HG03457 (cell line): Measurements from ENCODE around the gene GRK5.
"Not testable (repeated sequence)": the region's sequence is repeated elsewhere in the genome, so short reads cannot be mapped to it uniquely, and the experiment has no call there.

Experiments used
- ATAC-seq: cut with Tn5 transposase; IDR thresholded peaks from one replicate; pipeline ENCODE4 v1.9.1; 2021; ENCODE audit warnings: moderate number of reproducible peaks; ENCODE audit not compliant: unreplicated experiment

The GRK5 gene

DNA sequence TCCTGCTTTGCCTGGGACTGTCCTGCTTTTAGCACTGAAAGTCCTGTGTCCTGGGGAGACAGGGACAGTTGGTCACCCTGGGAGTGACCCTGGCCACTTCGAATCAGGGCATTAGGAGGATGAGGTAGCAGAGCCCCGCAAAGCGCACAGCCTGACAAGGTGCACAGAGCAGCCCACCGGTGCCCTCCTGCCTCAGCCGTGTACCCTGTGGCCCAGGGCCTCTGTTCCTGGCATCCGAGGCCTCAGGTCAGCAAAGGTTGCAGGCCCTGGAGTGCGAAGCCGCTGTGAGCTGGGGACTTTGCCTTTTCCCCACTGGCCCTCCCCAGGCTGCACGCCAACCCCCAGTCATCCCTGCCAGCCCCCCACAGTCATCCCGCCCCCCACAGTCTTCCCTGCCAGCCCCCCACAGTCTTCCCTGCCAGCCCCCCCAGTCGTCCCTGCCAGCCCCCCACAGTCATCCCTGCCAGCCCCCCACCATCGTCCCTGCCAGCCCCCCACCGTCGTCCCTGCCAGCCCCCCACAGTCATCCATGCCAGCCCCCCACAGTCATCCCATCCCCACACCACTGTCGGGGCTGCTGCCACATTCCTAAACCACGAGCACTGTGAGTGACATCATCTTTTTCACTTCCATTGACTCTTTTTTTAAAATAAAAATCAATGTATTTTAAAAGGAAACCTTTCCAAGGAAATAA, 243.4 kb downstream of the GRK5 start:
- no peak for ATAC-seq

DNA sequence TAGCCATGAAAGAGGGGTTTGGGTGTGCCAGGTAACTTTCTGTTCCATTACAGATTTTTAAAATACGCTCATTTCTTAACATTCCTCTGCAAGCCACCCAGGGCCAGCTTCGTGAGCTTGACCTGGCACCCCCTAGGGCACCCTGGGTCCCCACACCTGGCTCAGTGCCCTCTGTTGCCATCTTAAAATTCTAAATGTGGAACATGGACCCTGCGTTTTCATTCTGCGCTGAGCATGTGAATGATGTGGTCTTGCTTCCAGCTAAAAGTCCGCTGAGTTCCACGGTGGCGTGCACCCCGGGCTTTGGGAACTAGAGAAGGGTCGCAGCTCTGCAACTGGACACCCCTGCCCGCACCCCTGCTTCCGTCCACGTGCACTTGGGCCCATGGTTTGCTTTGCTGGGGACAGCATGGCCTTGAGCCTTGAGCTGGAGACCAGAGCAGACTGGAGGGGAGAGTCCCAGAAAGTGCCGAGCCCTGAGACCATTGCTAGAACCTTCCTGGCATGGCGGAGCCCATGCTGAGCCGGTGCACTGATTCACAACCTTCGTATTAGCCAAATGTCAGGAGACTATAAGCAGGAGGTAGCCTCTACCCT, 244.0 kb downstream of the GRK5 start:
- no peak for ATAC-seq

DNA sequence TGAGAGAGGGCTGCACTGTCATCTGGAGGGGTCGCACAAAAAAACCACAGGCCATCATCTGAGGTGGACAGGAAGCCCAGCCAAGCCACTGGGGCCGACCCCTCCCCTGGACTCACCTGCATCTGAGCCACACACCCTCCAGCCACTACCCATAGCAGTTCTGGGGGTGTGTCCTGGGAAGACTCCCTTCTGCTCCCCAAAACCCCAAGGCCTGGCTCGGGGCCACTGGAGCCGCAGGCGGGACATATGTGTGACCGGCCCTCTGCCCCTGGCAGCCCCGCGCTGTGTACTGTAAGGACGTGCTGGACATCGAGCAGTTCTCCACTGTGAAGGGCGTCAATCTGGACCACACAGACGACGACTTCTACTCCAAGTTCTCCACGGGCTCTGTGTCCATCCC, 245.0 kb downstream of the GRK5 start:
- ATAC-seq = no peak

DNA sequence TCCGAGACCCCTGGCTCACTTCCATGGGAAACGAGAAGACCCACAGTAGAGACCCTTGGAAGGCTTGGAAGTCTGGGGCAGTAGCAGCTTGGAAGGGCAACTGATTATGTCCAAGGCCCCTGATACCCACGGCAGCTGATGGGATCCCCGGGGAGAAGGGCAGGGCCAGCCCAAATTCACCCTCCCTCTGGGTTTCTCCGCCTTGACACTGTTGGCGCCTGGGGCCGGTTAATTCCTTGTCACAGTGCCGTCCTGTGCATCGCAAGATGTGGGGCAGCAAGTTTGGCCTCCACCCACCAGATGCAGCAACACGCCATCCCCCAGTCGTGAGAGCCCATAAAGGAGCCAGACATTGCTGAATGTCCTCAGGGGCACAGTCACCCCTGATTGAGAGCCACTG, 245.9 kb downstream of the GRK5 start:
- ATAC-seq = no peak

DNA sequence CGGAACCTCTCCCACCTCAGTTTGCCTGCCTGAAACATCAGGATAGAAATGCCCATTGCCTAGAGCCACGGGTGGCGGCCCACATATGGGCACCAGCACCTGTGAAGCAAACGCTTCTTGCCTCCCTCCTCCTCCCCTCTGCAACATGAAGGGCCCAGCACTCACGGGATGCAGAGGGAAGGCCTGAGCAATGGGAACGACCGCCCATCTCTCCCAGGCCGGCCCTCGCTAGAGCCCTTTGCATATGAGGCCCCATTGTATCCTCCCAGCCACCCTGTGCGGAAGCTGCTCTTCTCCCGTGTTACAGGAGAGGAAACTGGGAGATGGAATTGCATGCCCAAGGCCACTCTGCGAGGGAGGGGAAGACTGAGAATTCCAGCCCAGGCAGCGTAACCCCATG, 246.9 kb downstream of the GRK5 start:
- ATAC-seq = no peak

DNA sequence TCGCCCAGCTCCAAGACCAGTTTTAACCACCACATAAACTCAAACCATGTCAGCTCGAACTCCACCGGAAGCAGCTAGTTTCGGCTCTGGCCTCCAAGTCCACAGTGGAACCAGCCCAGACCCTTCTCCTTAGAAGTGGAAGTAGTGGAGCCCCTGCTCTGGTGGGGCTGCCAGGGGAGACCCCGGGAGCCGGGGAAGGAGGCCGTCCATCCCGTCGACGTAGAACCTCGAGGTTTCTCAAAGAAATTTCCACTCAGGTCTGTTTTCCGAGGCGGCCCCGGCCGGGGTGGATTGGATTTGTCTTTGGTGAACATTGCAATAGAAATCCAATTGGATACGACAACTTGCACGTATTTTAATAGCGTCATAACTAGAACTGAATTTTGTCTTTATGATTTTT, 247.6 kb downstream of the GRK5 start:
- no peak for ATAC-seq

DNA sequence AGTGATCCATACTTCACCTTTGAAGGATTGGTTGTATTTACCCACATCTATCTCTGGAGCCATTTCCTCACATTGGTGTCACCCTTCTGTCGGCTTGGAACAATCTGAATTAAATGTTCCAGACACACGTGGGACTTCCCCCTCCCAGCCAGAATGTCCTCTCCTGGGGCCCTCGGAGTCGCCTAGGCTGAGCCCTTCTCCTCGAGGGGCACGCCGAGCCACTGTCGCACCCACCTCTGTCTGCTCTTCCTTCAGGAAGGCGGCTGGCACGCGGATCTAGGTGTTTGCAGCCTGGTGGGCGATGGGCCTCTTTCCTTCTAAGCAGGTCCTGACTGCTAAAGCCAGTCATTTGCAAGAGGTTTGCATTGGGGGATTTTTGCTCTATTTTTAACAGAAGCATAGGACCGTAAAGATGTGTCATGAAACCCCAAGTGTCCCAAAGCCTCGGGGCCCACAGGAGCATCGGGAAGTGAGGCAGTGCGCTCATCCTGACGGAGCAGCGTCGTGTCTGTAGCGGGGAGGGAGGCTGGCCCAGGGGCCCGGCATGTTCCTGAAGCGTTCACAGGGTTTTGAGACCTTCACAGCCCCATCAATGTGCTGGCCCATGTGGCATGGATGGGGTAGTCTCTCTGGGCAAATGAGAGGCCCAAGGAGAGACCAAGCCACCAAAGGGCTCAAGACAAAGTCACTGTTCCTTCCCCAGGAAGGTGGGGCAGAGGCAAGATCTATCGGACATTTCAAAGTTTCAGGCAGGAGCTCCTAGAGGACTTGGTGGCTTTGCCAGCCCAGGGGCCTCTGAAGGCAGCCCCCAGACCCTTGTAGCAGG, 248.5 kb downstream of the GRK5 start:
- ATAC-seq = no peak

DNA sequence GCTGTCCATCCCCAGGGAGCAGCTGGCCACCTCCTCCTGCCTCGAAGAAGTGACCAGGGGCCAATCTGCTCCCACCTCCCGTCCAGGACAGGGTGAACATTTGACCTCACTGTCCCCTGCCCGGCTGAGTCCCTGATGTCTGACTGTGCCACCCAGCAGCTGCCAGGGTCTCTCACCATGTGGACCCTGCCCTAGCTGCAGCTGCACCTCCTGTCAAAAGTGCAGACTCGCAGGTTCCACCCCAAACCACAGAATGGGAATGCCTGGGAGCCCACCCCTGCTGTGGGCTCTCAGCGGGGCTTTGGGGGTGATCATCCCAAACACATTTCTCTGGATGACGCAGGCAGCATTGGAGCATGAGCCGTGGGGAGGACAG, 249.1 kb downstream of the GRK5 start:
- no peak for ATAC-seq

DNA sequence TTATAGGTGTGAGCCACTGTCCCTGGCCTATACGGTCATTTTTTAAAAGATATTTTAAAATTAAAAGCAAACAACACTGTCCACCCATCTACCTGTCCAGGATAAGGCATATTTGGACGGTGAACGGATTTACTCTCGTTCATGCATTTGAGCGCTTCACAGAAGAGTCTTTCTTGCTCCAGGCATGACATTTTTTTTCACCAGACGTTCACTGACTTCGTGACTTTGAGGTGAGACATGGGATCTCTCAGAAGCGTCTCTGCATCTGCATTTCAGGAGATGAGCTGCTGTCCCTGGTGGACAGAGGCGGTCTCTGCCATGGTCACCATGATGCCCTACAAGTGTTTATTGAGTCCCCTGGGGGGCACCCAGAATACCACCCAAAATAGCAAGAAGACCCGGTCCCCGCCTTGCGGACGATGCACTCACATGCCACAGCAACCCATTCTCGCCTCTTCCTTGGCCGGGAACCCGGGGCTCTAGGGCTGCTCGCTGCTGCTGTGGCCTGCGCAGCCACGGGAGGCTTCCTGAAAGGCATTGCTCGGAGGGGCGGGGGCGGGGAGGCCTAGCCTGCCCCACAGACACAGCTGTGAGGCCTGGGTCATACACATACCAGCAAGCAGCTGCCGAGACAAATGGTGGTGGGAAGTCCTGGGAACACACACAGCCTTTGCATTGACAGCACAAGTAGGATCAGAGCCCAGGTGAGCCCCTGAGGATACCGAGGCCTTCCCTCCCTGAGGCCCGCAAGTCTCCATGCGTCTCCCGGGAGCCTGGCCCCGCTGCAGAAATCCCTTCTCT, 250.8 kb downstream of the GRK5 start:
- ATAC-seq = no peak

DNA sequence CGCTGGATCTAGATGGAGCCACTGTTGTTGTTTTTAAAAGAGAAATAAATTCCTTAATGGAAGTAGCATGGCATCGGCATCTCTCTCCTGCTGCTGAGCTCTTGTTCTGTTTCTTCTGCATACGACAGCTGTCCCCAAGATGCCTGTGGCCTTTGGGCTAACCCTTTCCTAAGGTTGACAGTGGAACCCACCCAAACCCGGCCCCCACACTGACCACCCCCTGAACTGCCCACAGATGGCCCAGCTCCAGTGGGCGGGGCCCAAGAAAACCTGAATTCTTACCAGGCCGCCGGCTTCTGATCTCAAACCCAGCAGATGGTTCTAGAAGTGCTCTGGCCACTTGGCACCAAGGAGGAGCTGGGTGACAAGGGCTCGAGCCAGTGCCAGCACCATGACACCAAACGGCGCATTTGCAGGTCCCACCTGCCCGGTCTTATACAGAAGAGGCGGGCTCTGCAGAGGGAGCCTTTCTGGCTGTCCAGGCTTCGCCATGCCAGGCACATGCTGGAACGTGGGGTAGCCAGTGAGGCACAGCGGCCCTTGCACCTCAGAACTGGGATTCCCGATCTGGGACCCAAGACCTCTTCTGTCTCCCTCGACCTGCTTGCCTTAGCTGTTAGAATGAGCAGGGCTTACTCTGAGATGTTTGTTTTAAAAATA, 252.4 kb downstream of the GRK5 start:
- no peak for ATAC-seq

DNA sequence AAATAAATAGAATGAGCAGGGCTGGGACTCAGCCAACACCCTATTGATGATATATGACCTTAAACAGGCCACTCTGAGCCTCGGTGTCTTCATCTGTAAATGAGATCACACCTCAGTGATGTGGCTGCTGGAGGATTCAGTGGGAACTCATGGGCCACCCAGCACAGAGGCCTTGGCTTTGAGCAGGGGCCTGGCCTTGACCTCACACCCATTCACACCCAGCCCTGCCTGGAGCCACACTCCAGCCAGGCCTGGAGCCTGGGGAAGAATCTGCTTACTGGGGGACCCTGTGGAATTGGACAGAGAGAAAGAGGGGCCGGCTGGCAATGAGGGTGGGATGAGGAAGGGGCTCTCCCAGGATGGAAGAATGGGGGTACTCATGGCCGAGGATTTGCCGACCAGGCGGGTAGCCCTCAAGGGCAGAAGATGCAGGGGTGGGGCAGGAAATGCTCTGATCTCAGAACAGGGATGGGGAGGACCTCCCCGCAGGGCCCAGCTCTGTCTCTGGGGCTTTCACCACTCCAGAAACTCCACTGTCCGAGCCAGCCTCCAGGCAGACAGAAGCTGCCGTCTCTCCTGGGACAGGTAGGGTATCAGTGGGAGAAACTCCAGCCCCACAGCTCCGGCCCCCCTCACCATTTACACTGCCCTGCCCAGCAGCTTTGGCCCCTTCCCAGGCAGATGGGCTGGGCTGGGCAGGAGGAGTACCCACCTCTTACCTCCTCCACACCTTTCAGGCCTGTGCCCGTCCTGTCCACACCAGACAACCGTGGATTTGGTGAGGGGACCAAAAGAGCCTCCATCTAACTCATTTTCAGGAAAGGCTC, 253.2 kb downstream of the GRK5 start:
- no peak for ATAC-seq

DNA sequence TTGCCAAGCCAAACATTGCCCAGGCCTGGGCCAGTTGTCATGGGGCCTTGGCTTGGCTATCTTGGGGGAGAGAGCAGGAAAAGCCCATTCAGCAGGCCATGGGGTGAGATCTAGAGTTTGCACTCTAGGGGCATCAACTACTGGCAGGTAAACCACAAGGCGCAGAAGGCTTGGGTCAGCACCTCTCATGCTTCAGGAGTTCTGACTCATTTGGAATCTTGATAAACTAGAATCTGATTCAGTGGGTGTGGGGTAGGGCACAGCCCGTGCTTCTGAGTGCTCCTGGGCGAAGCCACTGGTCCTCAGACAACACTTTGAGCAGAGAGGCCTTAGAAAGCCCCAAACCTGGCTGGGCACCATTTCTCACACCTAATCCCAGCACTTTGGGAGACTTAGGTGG, 254.0 kb downstream of the GRK5 start:
- ATAC-seq = no peak

DNA sequence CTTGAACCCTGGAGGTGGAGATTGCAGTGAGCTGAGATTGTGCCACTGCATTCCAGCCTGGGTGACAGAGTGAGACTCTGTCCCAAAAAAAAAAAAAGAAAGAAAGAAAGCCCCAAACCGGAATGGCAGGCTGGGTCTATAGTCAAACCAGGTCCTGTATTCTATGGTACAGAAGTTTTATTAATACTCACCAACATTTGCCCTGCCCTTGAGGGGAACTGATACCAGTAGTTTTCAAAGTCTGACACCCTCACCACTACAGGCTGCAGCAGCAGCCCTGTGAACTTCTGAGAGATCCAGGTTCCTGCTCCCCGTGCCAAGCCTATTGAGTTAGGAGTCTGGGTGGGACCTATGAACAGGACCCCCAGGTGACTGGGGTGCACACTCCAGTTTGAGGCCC, 254.6 kb downstream of the GRK5 start:
- ATAC-seq = no peak

DNA sequence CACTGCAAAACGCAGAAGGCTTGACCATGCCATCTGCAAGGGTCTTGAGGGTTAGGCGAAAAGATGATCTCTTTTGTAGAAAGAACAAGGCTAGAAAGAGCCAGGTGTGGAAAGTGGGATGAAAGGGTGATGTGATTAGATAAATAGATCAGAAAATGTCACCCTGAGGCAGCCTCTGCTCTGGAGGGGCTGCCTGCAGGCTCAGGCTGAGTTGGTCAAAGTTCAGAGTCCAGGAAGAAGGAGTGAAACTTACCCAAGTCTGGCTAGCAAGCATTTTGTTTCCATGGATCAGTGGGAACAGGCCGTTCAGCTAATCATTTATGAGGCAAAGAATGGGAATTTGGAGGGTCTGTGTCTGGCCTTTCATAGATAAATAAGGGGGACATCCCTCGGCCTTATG, 255.4 kb downstream of the GRK5 start:
- ATAC-seq = no peak

DNA sequence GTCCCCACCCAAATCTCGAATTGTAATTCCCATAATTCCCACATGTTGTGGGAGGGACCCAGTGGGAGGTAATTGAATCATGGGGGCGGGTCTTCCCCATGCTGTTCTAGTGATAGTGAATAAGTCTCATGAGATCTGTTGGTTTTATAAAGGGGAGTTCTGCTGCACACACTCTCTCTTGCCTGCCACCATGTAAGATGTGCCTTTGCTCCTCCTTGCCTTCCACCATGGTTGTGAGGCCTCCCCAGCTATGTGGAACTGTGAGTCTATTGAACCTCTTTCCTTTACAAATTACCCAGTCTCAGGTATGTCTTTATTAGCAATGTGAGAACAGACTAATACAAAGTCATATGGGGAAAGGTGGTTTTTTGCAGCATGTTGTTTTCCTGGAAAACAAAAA, 255.8 kb downstream of the GRK5 start:
- ATAC-seq = not testable (repeated sequence)

DNA sequence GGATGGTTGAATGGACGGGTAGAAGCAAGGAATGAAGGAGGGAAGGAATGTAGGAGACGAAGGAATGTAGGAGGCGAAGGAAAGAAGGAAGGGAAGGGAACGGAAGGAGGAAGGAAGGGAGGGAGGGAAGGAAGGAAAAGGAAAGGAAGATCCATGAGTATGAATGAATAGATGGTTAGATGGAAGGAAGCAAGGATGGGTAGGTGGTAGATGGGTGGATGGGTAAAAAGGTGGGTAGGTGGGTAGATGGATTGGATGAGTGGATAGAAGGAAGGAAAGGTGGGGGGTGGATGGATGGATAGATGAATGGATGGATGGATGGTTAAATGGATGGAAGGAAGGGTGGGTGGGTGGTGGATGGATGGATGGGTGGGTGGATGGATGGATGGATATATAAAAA, 257.7 kb downstream of the GRK5 start:
- ATAC-seq = no peak

DNA sequence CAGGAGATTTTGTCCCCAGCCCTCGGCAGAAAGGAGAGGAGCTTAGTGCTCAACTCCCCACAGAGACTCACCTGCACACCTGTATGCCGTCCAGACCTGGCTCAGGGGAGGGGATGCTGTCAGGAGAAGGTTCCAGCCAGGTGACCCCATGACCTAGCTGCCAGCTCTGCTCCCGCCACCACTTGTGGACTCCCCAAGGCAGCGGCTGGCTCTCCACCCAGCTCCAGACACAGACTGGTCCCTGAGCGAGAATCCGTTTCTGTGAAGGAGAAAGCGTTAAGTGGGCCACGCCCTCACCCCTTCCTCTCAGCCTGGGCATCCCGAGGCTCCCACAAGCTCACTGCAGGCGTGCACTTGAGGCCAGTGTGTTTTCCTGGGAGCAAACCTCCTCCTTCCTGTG, 258.7 kb downstream of the GRK5 start:
- ATAC-seq = no peak

DNA sequence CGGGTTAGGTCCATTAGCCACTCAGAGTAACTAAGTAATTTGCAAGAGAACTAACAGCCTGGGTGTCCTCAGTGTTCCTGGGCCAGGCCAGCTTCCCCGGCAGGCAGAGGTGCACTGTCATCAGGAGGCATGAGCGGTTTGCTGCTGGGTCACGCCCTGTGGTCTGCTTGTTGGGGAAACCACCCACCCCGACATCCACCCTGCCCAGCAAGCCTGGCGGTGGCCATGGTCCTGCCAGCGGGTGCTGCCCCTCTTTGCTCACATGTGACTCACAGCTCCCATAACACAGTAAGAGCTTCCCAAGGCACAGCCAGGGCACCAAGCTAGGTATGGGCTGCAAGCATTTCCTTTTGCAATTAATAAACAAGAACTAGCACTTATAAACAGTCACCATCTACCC, 259.3 kb downstream of the GRK5 start:
- ATAC-seq = no peak

DNA sequence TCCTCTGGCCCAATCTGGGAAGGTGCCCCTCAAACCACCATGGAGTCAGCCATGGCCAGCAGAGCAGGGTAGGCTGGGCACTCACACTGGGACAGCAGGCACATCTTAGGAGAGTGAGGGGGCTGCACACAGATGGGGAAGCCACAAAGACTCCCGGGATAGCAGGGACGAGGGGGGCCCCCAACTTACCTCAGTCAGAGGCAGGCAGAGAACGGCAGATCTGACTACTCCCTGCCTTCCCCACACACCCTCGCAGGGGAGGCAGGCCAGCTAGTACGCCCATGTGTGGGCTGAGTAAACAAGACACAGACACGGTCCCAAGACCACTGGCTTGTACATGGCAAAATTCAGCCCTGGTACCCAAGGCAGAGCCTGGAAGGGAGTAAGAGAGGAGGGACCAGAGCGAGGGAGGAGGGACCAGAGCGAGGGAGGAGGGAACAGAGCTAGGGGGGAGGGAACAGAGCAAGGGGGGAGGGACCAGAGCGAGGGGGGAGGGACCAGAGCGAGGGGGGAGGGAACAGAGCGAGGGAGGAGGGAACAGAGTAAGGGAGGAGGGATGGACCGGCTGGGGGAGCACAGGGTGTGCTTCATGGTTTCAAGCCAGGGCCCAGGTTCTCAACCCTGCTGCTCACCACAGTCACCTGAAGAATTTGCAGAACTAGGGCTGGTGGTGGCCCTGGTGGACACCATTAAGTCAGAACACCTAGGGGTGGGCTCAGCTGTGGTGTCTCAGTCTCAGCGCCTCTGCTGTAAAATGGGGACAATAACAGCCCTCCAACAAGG, 261.4 kb downstream of the GRK5 start:
- no peak for ATAC-seq
